ENCODE data around the gene PRKRIP1.
"Not testable (repeated sequence)": the region's sequence is repeated elsewhere in the genome, so short reads cannot be mapped to it uniquely, and the experiment has no call there.

The PRKRIP1 gene

GRCh38 chr7:102387064-102387463 is 9.1 kb upstream of the PRKRIP1 start:
- no peaks in the 10 kb centered on the region for H3K27me3 ChIP-seq (ENCODE audit: control insufficient read depth, insufficient read depth, low read length)
- no peak overlapping the region for H3K9ac ChIP-seq (ENCODE audit: low read depth, low read length)
- no peaks in the 10 kb centered on the region for H3K36me3 ChIP-seq (ENCODE audit: control insufficient read depth, insufficient read depth, low read length)
- H3K9me3 ChIP-seq (ENCODE audit: control insufficient read depth, insufficient read depth, low read length) = no peaks in the 10 kb centered on the region
- no peak overlapping the region for H3K4me3 ChIP-seq (ENCODE audit: low read depth, low read length)
- no peaks in the 10 kb centered on the region for H3K4me1 ChIP-seq (ENCODE audit: control insufficient read depth, insufficient read depth, low read length)

DNA sequence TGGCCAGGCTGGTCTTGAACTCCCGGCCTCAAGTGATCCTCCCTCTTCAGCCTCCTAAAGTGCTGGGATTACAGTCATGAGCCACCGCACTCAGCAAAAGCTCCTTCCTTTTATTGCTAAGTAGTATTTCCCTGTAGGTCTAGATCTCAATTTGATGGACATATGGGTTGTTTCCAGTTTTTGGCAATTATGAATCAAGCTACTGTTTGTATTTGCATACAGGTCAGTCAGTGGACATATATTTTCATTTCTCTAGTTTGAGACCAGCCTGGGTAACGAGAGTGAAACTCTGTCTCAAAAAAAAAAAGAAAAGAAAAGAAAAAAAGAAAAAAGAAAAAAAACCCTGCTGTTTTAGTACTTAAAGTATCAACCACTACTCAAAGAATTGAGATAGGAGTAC is 6.4 kb upstream of the PRKRIP1 start:
- Histone ChIP-seq H3K9me3 (ENCODE audit: control insufficient read depth, insufficient read depth, low read length) (no peaks in the 10 kb centered on the region), H3K27me3 (ENCODE audit: control insufficient read depth, insufficient read depth, low read length) (no peaks in the 10 kb centered on the region), H3K4me3 (ENCODE audit: low read depth, low read length) (no peak overlapping the region), H3K36me3 (ENCODE audit: control insufficient read depth, insufficient read depth, low read length) (no peaks in the 10 kb centered on the region), H3K9ac (ENCODE audit: low read depth, low read length) (no peak overlapping the region), H3K4me1 (ENCODE audit: control insufficient read depth, insufficient read depth, low read length) (no peaks in the 10 kb centered on the region)

DNA sequence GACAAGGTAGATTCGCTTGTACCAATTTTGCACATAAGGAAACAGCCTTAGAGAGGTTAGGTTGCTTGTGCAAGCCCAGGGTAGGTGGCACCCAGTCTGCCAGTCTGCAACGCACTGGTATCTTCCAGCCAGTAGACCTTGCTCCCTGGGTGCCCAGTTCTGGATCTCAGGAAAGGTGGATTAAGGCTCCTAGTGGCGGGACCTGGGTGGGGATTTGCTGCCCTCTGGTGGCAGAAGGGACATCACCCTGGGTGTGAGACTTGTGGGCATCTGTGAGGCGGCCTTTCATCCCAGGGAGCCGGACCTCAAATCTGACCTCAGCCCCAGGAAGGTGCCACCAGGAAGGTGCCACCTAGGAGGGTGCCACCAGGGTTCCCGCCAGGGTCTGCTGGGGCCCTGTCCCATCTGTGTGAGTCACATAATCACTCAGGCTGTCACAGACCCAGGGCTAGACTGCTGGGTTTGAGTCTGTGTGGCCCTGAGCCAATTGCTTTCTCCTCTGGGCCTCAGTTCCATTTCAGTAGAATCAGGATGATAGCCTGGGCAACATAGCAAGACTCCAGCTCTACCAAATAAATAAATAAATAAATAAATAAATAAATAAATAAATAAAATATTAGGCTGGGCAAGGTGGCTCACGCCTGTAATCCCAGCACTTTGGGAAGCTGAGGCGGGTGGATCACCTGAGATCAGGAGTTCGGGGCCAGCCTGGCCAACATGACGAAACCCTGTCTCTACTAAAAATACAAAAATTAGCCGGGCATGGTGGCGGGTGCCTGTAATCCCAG is 5.3 kb upstream of the PRKRIP1 start:
- Histone ChIP-seq H3K4me3 (ENCODE audit: low read depth, low read length) (no peak overlapping the region), H3K9me3 (ENCODE audit: control insufficient read depth, insufficient read depth, low read length) (no peaks in the 10 kb centered on the region), H3K9ac (ENCODE audit: low read depth, low read length) (no peak overlapping the region), H3K27me3 (ENCODE audit: control insufficient read depth, insufficient read depth, low read length) (no peaks in the 10 kb centered on the region), H3K36me3 (ENCODE audit: control insufficient read depth, insufficient read depth, low read length) (no peaks in the 10 kb centered on the region), H3K4me1 (ENCODE audit: control insufficient read depth, insufficient read depth, low read length) (no peaks in the 10 kb centered on the region)

DNA sequence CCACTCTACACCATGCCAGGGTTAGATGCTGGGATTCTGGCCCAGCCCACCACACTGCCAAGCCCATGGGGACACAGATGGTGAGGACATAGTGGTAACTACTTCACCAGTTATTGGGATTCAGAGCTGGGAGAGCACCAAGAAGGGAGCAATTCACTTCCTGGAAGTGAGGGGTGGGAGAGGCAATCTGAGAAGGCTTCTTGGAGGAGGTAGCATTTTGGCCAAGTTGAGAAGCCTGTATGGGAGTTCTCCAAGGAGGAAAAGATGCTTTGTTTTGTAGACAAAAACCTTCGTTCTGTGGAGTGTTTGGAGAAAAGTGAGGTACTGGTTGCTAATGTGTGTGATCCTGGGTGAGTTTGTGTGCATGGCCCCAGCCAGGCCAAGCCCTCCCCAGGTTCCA is 3.8 kb upstream of the PRKRIP1 start:
- H3K36me3 ChIP-seq (ENCODE audit: control insufficient read depth, insufficient read depth, low read length) = no peaks in the 10 kb centered on the region
- H3K27me3 ChIP-seq (ENCODE audit: control insufficient read depth, insufficient read depth, low read length) = no peaks in the 10 kb centered on the region
- H3K9me3 ChIP-seq (ENCODE audit: control insufficient read depth, insufficient read depth, low read length) = no peaks in the 10 kb centered on the region
- H3K9ac ChIP-seq (ENCODE audit: low read depth, low read length) = no peak overlapping the region
- H3K4me3 ChIP-seq (ENCODE audit: low read depth, low read length) = no peak overlapping the region
- no peaks in the 10 kb centered on the region for H3K4me1 ChIP-seq (ENCODE audit: control insufficient read depth, insufficient read depth, low read length)

DNA sequence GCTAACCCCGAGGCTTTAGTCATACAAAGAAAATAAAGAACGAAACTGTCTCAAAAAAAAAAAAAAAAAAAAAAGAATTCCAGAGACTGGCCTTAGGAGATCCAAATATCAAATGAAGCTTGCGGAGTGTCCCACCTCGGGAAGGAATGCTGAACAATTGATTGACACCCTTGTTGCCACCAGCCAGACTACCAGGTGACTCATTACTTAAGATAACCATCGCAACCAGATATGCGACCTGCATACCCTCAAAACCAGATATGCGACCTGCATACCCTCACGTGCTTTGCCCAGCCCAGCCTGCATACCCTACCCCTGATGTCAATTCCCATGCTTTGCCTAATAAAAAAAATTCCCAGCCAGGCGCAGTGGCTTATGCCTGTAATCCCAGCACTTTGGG is 2.7 kb upstream of the PRKRIP1 start:
- Histone ChIP-seq H3K9ac (ENCODE audit: low read depth, low read length) (no peak overlapping the region), H3K9me3 (ENCODE audit: control insufficient read depth, insufficient read depth, low read length) (no peaks in the 10 kb centered on the region), H3K4me1 (ENCODE audit: control insufficient read depth, insufficient read depth, low read length) (no peaks in the 10 kb centered on the region), H3K27me3 (ENCODE audit: control insufficient read depth, insufficient read depth, low read length) (no peaks in the 10 kb centered on the region), H3K36me3 (ENCODE audit: control insufficient read depth, insufficient read depth, low read length) (no peaks in the 10 kb centered on the region), H3K4me3 (ENCODE audit: low read depth, low read length) (no peak overlapping the region)

- peak overlapping the region; percentile 83 for H3K4me3 ChIP-seq (ENCODE audit: low read depth, low read length)
- H3K9ac ChIP-seq (ENCODE audit: low read depth, low read length) = peak overlapping the region; percentile 87
- H3K4me1 ChIP-seq (ENCODE audit: control insufficient read depth, insufficient read depth, low read length) = no peaks in the 10 kb centered on the region
- no peaks in the 10 kb centered on the region for H3K9me3 ChIP-seq (ENCODE audit: control insufficient read depth, insufficient read depth, low read length)
- no peaks in the 10 kb centered on the region for H3K27me3 ChIP-seq (ENCODE audit: control insufficient read depth, insufficient read depth, low read length)
- peaks cover 8% of the 10 kb centered on the region for H3K36me3 ChIP-seq (ENCODE audit: control insufficient read depth, insufficient read depth, low read length)
These were observed 631 bp upstream of the PRKRIP1 start for GRCh38 chr7:102395592-102395872.

- peak overlapping the region; percentile 83 for H3K4me3 ChIP-seq (ENCODE audit: low read depth, low read length)
- H3K27me3 ChIP-seq (ENCODE audit: control insufficient read depth, insufficient read depth, low read length) = no peaks in the 10 kb centered on the region
- no peaks in the 10 kb centered on the region for H3K9me3 ChIP-seq (ENCODE audit: control insufficient read depth, insufficient read depth, low read length)
- H3K9ac ChIP-seq (ENCODE audit: low read depth, low read length) = peak overlapping the region; percentile 98
- no peaks in the 10 kb centered on the region for H3K4me1 ChIP-seq (ENCODE audit: control insufficient read depth, insufficient read depth, low read length)
- H3K36me3 ChIP-seq (ENCODE audit: control insufficient read depth, insufficient read depth, low read length) = peaks cover 8% of the 10 kb centered on the region
These were observed 502 bp downstream of the PRKRIP1 start for GRCh38 chr7:102396710-102397019.

GRCh38 chr7:102398543-102398942 is 2.4 kb downstream of the PRKRIP1 start:
- Histone ChIP-seq H3K4me3 (ENCODE audit: low read depth, low read length) (no peak overlapping the region), H3K27me3 (ENCODE audit: control insufficient read depth, insufficient read depth, low read length) (no peaks in the 10 kb centered on the region), H3K9me3 (ENCODE audit: control insufficient read depth, insufficient read depth, low read length) (no peaks in the 10 kb centered on the region), H3K4me1 (ENCODE audit: control insufficient read depth, insufficient read depth, low read length) (no peaks in the 10 kb centered on the region), H3K36me3 (ENCODE audit: control insufficient read depth, insufficient read depth, low read length) (peaks cover 14% of the 10 kb centered on the region), H3K9ac (ENCODE audit: low read depth, low read length) (no peak overlapping the region)

DNA sequence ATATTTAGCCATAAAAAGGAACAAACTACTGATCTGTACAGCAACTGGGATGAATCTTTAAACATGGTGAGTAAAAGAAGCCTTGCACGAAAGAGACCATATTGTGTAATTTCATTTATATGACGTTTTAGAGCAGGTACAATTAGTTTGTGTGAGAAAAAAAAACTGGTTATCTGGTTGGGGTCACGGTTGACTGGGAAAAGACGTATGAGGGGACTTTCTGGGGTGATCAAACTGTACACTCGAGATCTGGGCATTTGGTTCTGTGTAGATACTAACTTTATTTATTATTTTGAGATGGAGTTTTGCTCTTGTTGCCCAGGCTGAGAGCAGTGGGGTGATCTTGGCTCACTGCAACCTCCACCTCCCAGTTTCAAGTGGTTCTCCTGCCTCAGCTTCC is 4.2 kb downstream of the PRKRIP1 start:
- Histone ChIP-seq H3K27me3 (ENCODE audit: control insufficient read depth, insufficient read depth, low read length) (no peaks in the 10 kb centered on the region), H3K9ac (ENCODE audit: low read depth, low read length) (no peak overlapping the region), H3K4me3 (ENCODE audit: low read depth, low read length) (no peak overlapping the region), H3K36me3 (ENCODE audit: control insufficient read depth, insufficient read depth, low read length) (peaks cover 14% of the 10 kb centered on the region), H3K4me1 (ENCODE audit: control insufficient read depth, insufficient read depth, low read length) (no peaks in the 10 kb centered on the region), H3K9me3 (ENCODE audit: control insufficient read depth, insufficient read depth, low read length) (no peaks in the 10 kb centered on the region)

DNA sequence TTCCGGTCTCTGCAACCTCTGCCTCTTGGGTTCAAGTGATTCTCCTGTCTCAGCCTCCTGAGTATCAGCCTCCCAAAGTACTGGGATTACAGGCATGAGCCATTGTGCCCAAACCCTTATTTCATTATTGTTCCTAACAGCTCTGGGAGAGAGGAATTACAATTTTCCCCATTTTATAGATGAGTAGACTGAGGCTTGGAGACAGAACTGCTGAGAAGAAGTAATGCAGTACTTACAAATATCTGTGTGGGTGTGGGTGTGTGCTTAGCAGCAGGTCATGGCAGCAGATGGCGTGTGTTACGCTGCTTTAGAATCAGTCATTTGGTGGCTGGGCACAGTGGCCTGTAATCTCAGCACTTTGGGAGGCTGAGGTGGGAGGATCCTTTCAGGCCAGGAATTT is 7.4 kb downstream of the PRKRIP1 start:
- no peak overlapping the region for H3K4me3 ChIP-seq (ENCODE audit: low read depth, low read length)
- no peaks in the 10 kb centered on the region for H3K9me3 ChIP-seq (ENCODE audit: control insufficient read depth, insufficient read depth, low read length)
- no peaks in the 10 kb centered on the region for H3K27me3 ChIP-seq (ENCODE audit: control insufficient read depth, insufficient read depth, low read length)
- peaks cover 38% of the 10 kb centered on the region for H3K36me3 ChIP-seq (ENCODE audit: control insufficient read depth, insufficient read depth, low read length)
- no peak overlapping the region for H3K9ac ChIP-seq (ENCODE audit: low read depth, low read length)
- H3K4me1 ChIP-seq (ENCODE audit: control insufficient read depth, insufficient read depth, low read length) = no peaks in the 10 kb centered on the region

DNA sequence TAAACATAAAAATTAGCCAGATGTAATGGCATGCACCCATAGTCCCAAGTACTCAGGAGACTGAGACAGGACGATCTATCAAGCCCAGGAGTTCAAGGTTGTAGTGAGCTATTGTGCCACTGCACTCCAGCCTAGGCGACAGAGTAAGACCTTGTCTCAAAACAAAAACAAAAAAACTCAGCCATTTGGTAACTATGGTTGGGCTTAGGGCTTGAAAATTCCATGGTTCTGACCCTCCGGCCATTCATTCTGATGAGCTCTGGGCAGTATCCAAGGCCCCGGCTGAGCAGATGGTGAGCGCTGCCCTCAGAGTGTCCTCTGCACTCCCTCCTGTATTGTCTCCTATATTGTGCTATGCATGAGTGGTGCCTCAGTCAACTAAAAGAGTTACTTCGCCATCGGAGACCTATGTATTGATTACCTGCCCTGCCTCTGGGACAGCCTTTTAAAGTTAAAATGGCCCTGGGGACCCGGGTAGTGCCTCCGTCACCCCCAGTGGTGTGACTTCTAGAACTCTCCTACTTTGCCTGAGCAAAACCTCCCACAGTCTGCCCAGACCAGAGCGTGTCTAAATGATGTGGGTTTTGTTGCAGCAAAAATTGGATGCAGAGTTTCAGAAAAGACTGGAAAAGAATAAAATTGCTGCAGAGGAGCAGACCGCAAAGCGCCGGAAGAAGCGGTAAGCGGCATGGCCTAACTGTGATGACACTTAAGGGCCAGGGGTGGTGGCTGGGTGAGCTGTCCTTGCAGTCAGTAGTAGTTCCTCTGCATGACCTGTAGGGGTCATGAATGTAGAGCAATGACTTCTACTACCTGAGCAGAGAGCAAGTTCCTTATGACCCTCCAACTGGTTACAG is 8.1 kb downstream of the PRKRIP1 start:
- Histone ChIP-seq H3K4me3 (ENCODE audit: low read depth, low read length) (no peak overlapping the region), H3K36me3 (ENCODE audit: control insufficient read depth, insufficient read depth, low read length) (peaks cover 40% of the 10 kb centered on the region), H3K9me3 (ENCODE audit: control insufficient read depth, insufficient read depth, low read length) (no peaks in the 10 kb centered on the region), H3K4me1 (ENCODE audit: control insufficient read depth, insufficient read depth, low read length) (no peaks in the 10 kb centered on the region), H3K9ac (ENCODE audit: low read depth, low read length) (no peak overlapping the region), H3K27me3 (ENCODE audit: control insufficient read depth, insufficient read depth, low read length) (no peaks in the 10 kb centered on the region)

- not testable (repeated sequence) for H3K9me3 ChIP-seq (ENCODE audit: control insufficient read depth, insufficient read depth, low read length)
- H3K36me3 ChIP-seq (ENCODE audit: control insufficient read depth, insufficient read depth, low read length) = peaks cover 40% of the 10 kb centered on the region
These were observed 8.7 kb downstream of the PRKRIP1 start for GRCh38 chr7:102404862-102405188.

More at GRCh38 chr7:102404862-102405188, 8.7 kb downstream of the PRKRIP1 start:
- not testable (repeated sequence) for H3K27me3 ChIP-seq (ENCODE audit: control insufficient read depth, insufficient read depth, low read length); H3K9ac ChIP-seq (ENCODE audit: low read depth, low read length); H3K4me1 ChIP-seq (ENCODE audit: control insufficient read depth, insufficient read depth, low read length); H3K4me3 ChIP-seq (ENCODE audit: low read depth, low read length)

Data from iPS-15b (cell line).